A673 (cell line): ENCODE measurements around the gene COLQ. TPM values are rescaled to one million over a fixed set of nuclear protein-coding genes. Genes with fewer than 3 reads are reported as not detected.
"Not testable (repeated sequence)": the region's sequence is repeated elsewhere in the genome, so short reads cannot be mapped to it uniquely, and the experiment has no call there.

Source experiments
- BruUV-seq: library from RNA; stranded (reverse); fragments of 400-500 nt; replicated peaks from 2 replicates; lab custom pipeline; 2021; lab: Mats Ljungman, UMichigan
- CTCF ChIA-PET: fragments of 300-600 bp; sonication (Branson Sonifier 250); formaldehyde crosslinking; loops from one replicate; lab custom pipeline; 2022; ENCODE audit warnings: antibody characterized with exemption; lab: Charles Lee
- POLR2A ChIA-PET: fragments of 300-600 bp; sonication (Branson Sonifier 250); formaldehyde crosslinking; loops from one replicate; lab custom pipeline; 2022; ENCODE audit warnings: antibody characterized with exemption; ENCODE audit not compliant: low non-redundant PET; lab: Charles Lee
- DNase-seq: peaks from one replicate; pipeline ENCODE4 v3.0.0-alpha.2; 2015; ENCODE audit warnings: low spot score
- H3K27ac ChIP-seq: fragments of 200-600 bp; sonication (generic); 2 replicates; pipeline ENCODE4 v1.5.1; 2016; ENCODE audit warnings: mixed run types, low read depth, mild to moderate bottlenecking, mixed read lengths, antibody characterized with exemption, low read length; ENCODE audit not compliant: poor library complexity, severe bottlenecking
- H3K27me3 ChIP-seq: fragments of 200-600 bp; sonication (generic); replicated peaks from 2 replicates; pipeline ENCODE4 v1.6.1; 2017; ENCODE audit warnings: mixed run types, low read depth, mild to moderate bottlenecking, mixed read lengths, antibody characterized with exemption, low read length; ENCODE audit not compliant: insufficient read depth, poor library complexity
- H3K36me3 ChIP-seq: fragments of 200-600 bp; sonication (generic); 2 replicates; pipeline ENCODE4 v1.6.1; 2016; ENCODE audit warnings: mixed run types, mild to moderate bottlenecking, mixed read lengths, antibody characterized with exemption, low read length; ENCODE audit not compliant: insufficient read depth, poor library complexity, severe bottlenecking
- H3K4me1 ChIP-seq: fragments of 200-600 bp; sonication (generic); 2 replicates; pipeline ENCODE4 v1.6.1; 2017; ENCODE audit warnings: mixed run types, mild to moderate bottlenecking, mixed read lengths, antibody characterized with exemption, low read length; ENCODE audit not compliant: insufficient read depth, poor library complexity, severe bottlenecking
- H3K4me3 ChIP-seq: fragments of 200-600 bp; sonication (generic); 2 replicates; pipeline ENCODE4 v1.5.1; 2016; ENCODE audit warnings: low read depth, mixed run types, mild to moderate bottlenecking, mixed read lengths, low read length; ENCODE audit not compliant: poor library complexity, severe bottlenecking
- H3K9me3 ChIP-seq: fragments of 200-600 bp; sonication (generic); 2 replicates; pipeline ENCODE4 v1.6.1; 2016; ENCODE audit warnings: mixed run types, low read depth, mild to moderate bottlenecking, mixed read lengths, antibody characterized with exemption, low read length; ENCODE audit not compliant: poor library complexity, severe bottlenecking
- CTCF ChIP-seq: fragments of 300-800, 200-600 bp; sonication (generic); conservative IDR thresholded peaks from 2 replicates; pipeline ENCODE4 v1.5.1; 2017; ENCODE audit warnings: low read depth, mild to moderate bottlenecking, antibody characterized with exemption, low read length, moderate library complexity, mixed read lengths
- EZH2 ChIP-seq: fragments of 200-600 bp; sonication (generic); IDR thresholded peaks from 2 replicates; pipeline ENCODE4 v1.6.1; 2017; ENCODE audit warnings: borderline replicate concordance, low read depth, mild to moderate bottlenecking, mixed read lengths, antibody characterized with exemption, low read length; ENCODE audit not compliant: poor library complexity, severe bottlenecking
- intact Hi-C: fragments of 100-400 bp; cut with micrococcal nuclease; formaldehyde crosslinking; loops from one replicate; pipeline ENCODE4 v1.10.0; 2022; ENCODE audit not compliant: unreplicated experiment
- total RNA-seq: library from RNA; stranded (reverse); gene quantifications from 2 replicates; pipeline ENCODE4 v1.2.3, GENCODE V29; 2021

COLQ gene
- total RNA-seq, 1 experiment from 2014 or later: 0.21 TPM

GRCh38 chr3:15536856-15537255 is 15.3 kb upstream of the COLQ start:
- Histone ChIP-seq H3K4me1 (no peaks in the 10 kb centered on the region), H3K9me3 (no peaks in the 10 kb centered on the region), H3K27me3 (no peaks in the 10 kb centered on the region), H3K27ac (no peak overlapping the region), H3K4me3 (no peak overlapping the region), H3K36me3 (no peaks in the 10 kb centered on the region)
- POLR2A ChIA-PET: no interaction called here
- BruUV-seq: no TSS peak
- CTCF ChIA-PET: no interaction called here
- intact Hi-C loops: no loop called here
- no peak for TF ChIP-seq EZH2
- no peak for DNase-seq

GRCh38 chr3:15535732-15536131 is 14.2 kb upstream of the COLQ start:
- Histone ChIP-seq H3K9me3 (no peaks in the 10 kb centered on the region), H3K4me3 (no peak overlapping the region), H3K4me1 (no peaks in the 10 kb centered on the region), H3K27me3 (no peaks in the 10 kb centered on the region), H3K27ac (no peak overlapping the region), H3K36me3 (no peaks in the 10 kb centered on the region)
- ChIA-PET CTCF (no interaction called here), POLR2A (no interaction called here)
- TF ChIP-seq CTCF: no peak
- no peak for TF ChIP-seq EZH2
- no TSS peak for BruUV-seq
- intact Hi-C loops: no loop called here
- no peak for DNase-seq

GRCh38 chr3:15532614-15533013 is 11.1 kb upstream of the COLQ start:
- DNase-seq, BruUV-seq, H3K27ac ChIP-seq, H3K4me3 ChIP-seq, CTCF ChIA-PET, H3K27me3 ChIP-seq, H3K4me1 ChIP-seq, H3K36me3 ChIP-seq, H3K9me3 ChIP-seq, intact Hi-C loops, POLR2A ChIA-PET: not testable (repeated sequence)

GRCh38 chr3:15531346-15531745 is 9.8 kb upstream of the COLQ start:
- DNase-seq: no peak
- ChIA-PET POLR2A (no interaction called here), CTCF (no interaction called here)
- intact Hi-C loops: no loop called here
- Histone ChIP-seq H3K9me3 (no peaks in the 10 kb centered on the region), H3K27me3 (no peaks in the 10 kb centered on the region), H3K4me3 (no peak overlapping the region), H3K36me3 (no peaks in the 10 kb centered on the region), H3K27ac (no peak overlapping the region), H3K4me1 (no peaks in the 10 kb centered on the region)
- BruUV-seq: no TSS peak
- TF ChIP-seq EZH2: no peak
- TF ChIP-seq CTCF: no peak
